NCI-H2227 treated with DMSO at 0.1 percent for 48 hours (cell line): ENCODE data around the gene BACH2.
"Not testable (repeated sequence)": the region's sequence is repeated elsewhere in the genome, so short reads cannot be mapped to it uniquely, and the experiment has no call there.

ENCODE experiments used
- DNase-seq: peaks from one replicate; lab custom pipeline; 2025; lab: John Stamatoyannopoulos, UW

BACH2 gene

DNA sequence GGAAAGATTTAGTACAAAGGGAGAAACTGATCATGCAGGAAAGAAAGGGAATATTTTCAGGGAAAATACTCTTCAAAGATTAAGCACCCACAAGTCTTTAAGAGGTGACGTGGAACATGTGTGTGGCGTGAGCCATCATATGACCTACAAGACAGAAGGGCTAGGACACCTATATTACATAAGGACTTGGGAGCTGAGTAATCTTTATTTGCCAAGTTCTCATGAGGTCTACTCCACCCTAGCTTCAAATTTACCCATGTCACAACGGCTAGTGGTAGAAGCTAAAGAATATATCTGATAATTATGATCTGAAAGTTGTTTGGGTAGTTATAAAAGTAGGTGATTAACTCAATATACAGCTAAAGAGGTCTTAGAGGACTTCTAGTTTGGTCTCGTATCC is 234.6 kb downstream of the BACH2 start:
- DNase-seq: no peak

DNA sequence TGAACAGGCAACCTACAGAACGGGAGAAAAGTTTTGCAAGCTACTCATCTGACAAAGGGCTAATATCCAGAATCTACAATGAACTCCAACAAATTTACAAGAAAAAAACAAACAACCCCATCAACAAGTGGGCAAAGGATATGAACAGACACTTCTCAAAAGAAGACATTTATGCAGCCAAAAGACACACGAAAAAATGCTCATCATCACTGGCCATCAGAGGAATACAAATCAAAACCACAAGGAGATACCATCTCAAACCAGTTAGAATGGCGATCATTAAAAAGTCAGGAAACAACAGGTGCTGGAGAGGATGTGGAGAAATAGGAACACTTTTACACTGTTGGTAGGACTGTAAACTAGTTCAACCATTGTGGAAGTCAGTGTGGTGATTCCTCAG is 237.5 kb downstream of the BACH2 start:
- not testable (repeated sequence) for DNase-seq

DNA sequence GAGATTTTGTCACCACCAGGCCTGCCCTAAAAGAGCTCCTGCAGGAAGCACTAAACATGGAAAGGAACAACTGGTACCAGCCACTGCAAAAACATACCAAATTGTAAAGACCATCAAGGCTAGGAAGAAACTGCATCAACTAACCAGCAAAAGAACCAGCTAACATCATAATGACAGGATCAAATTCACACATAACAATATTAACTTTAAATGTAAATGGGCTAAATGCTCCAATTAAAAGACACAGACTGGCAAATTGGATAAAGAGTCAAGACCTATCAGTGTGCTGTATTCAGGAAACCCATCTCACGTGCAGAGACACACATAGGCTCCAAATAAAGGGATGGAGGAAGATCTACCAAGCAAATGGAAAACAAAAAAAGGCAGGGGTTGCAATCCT is 240.7 kb downstream of the BACH2 start:
- DNase-seq: not testable (repeated sequence)

DNA sequence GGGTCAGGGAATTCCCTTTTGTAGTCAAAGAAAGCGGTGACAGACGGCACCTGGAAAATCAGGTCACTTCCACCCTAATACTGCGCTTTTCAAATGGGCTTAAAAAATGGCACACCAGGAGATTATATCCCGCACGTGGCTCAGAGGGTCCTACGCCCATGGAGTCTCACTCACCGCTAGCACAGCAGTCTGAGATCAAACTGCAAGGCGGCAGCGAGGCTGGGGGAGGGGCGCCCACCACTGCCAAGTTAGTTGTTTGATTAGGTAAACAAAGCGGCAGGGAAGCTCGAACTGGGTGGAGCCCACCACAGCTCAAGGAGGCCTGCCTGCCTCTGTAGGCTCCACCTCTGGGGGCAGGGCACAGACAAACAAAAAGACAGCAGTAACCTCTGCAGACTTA is 242.4 kb downstream of the BACH2 start:
- DNase-seq: not testable (repeated sequence)

DNA sequence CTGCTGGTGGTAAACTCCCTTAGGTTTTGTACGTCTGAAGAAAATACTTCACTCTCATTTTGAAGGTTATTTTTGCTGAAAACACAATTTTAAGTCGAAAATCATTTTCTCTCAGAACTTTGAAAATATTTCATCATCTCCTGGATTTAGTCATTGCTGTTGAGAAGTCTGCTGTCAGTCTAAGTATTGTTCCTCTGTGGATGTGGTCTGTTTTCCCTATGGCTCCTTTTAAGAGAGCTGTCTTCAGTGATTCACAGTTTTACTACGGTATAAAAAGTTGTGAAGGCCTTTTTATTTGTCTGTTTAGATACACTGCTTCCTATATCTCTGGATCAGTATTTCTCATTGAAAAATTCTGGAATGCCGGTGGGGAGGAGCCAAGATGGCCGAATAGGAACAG is 243.0 kb downstream of the BACH2 start:
- no peak for DNase-seq

DNA sequence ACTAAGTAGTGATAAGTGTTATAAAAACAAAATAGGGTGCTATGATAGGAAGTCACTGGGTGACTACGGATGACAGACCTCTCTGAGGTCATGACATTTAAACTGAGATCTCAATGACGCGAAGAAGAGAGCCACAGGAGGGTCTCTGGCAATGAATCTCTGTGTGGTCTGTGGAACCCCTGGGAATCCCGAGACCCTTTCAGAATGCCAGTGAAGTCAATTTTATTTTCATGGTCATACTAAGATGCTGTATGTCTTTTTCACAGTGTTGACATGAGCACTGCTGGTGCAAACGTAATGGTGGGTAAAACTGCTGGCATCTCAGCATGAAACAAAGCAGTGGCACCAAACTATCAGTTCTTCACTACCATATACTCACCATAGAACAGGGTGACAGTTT is 247.3 kb downstream of the BACH2 start:
- no peak for DNase-seq

DNA sequence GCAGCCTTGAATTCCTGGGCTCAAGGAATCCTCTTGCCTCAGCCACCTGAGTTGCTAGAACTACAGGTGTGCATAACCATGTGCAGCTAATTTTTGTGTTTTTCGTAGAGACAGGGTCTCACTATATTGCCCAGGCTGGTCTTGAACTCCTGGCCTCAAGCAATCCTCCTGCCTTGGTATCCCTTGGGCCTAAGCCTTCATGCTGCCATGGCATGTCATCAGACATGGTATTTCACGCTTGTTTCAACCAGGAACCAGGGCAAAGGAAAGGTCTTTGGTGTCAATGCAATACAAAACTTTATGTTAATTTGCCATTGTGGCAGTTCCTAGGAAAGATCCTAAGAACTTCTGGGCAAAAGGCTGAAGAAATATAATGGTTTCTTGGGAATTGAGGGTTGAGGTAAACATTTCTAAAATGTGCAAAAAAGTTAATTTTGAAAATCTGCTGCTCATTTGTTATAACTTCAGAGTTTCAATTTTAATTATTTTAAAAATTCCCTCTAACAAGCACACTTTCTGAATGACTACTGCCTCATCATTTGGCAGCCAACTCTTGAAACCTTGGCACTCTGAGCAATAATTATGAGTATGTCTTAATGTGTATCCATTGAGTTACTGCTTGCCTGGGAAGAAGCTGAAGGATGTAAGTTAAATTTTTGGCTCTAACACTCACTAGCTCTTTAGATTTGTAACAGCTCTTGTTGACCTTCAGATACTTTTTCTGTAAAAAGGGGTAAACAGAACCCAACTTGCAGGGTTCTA is 248.3 kb downstream of the BACH2 start:
- DNase-seq: no peak

DNA sequence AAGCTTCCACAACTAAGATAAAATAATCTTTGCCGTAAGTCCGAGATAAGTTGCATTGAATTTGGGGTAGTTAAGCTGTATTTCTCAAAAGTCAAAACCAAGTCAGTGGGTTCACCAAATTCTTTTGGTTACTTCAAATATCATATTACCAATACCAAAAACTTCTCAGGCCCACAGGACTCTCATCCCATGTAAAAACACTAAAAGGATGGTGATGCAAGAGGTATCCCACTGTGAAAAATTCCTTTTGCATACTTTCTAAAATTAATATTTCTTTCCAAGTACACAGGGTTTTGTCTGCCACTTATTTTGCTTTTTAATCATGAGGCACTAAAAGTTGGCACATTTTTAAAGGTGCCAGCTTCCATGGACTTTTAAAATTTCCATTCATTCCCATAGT is 251.1 kb downstream of the BACH2 start:
- DNase-seq: no peak

DNA sequence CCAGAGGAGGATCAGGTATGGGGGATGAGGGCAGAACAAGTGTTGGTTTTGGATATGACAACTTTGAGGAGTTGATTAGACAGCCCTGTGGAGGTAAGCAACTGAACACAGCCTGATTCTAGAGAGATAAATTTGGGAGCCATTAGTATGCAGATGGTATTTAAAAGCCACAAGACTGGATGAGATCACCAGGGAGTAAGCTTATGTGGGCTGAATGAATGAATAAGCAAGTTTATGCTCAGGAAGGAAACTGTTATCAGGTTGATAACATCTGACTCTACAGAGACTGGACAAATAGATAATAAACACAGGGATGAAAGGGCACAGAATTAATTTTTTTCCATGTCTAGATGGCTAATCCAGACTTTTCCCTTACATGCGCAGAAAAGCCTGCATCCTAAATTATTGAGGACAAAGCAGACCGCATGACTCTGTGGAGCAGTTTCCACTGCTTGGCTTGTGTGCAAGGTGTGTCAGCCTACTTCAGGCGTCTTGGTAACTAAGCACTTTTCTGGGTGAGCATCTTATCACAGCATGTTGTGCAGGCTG is 251.7 kb downstream of the BACH2 start:
- no peak for DNase-seq

DNA sequence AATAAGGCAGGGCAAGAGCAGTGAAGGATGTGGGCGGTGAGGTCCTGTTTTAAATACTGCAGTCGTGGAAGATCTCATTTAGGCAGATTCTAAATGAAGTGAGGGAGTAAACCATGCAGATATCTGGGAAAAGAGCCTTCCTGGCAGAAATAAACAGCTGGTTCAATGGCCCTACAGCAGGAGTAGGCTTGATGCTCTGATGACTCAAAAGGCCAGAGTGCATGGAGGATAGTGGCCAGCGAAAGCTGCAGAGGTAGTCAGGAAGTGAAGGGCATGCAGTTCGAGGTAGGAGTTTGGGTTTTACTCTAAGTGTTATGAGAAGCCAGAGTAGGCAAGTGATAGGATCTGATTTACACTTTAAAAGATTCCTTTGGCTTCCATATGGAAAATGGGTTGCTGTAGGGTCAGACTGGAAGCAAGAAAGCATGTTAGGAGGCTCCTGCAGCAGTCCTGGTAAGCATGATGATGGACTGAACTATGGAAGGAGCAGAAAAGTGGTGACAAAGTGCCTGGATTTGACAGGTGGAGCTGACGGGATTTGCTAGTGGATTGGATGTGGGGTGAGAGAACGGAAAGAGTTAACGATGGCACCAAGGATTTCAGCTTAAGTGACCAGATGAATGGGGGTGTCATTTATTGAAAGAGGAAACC is 252.3 kb downstream of the BACH2 start:
- no peak for DNase-seq

DNA sequence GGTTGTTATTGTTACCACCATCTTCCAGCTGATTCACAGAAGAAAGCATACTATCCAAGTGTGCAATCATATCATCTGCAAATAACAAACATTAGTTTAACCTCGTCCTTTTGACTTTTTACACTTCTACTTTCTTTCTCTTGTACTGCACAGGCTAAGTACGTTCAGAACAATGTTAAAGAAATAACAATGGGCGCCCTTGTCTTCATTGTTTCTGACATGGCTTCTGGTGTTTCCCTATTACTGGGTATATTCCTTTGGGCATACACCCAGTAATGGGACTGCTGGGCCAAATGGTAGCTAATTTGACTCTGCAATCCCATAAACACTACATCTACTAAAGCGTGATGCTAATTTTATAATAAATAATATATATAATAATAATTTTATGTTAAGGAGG is 255.7 kb downstream of the BACH2 start:
- DNase-seq: no peak

DNA sequence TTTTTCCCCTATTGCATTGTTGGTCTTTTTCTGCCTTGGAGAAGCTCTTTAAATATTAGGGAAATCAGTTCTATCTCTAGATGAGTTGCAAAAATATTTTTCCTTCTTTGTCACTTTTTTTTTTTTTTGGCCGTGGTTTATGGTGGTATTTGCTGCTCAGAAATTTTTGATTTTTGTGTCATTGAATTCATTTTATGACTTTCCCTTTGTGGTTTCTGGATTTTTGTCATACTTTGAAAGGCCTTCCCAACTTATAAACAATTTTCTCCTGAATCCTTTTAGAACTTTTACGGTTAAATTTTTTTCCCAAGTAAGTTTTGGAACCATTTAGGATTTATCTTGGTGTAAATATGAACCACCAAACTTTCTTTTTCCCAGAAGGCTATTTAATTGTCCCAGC is 256.7 kb downstream of the BACH2 start:
- DNase-seq: no peak

DNA sequence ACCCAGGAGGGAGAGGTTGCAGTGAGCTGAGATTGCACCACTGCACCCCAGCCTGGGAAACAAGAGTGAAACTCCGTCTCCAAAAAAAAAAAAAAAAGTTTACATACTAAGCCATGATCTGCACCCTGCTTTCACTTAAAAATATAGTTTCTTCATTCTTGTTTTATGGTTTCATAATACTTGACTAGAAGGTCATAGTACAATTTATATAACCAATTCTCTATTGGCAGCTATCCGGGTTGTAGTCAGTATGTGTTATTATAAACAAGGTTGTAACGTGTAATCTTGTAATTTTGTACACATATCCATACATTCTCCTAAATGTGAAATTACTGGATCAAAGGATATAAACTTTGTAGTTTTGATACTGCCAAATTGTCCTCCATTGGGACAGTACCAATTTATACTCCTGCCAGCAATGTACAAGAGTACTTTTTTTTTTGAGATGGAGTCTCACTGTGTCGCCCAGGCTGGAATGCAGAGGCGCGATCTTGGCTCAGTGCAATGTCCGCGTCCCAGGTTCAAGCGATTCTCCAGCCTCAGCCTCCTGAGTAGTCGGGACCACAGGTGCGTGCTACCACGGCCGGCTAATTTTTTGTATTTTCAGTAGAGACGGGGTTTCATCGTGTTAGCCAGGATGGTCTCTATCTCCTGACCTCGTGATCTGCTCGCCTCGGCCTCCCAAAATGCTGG is 257.5 kb downstream of the BACH2 start:
- DNase-seq: no peak

DNA sequence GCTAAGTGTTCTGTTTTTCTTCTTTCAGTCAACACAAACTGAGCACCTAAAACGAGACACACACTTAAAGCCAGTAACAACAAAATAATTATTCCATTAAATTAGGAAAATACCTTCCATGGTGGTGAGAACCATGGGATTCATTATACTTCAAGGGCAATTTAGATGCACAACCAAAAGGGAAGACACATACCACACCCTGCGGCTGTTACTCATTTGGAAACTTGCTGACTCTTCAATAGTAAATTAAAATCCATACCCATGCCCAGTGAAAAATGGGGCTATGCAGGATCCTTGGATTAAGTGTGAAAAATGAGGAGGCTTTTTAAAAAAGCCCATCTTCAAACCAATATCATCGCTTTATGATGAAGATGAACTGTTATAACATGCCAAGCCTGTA is 259.7 kb downstream of the BACH2 start:
- DNase-seq: no peak

DNA sequence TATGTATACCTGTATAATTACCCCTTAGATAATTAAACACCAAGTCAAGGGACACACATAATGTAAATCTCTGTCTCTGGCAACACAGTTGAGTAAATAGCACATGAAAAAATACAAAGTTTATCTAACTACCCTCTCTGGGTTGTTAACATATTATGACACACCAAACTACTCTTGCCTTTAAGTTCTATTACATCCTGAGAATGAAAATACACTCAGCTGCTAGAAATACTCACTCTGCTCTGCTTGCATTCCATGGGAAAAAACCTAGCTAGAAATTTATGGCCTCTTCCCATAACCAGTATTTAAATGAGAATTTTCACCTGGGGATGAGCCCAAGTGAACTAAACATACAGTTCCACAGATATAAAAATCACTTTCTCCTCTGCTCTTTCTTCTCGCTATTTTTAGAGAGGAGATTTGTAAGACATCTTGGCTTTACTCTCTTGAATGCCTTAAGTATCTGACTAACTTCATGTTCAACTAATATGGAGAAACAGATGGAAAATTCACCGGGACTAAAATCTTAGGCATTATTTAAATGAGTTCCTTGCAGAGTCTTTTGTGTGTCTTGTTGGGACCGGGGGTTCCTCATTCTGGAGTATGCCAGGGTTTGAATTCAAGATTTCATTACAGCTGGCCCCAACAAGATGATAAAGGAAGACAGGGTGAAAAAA is 261.5 kb downstream of the BACH2 start:
- DNase-seq: no peak

DNA sequence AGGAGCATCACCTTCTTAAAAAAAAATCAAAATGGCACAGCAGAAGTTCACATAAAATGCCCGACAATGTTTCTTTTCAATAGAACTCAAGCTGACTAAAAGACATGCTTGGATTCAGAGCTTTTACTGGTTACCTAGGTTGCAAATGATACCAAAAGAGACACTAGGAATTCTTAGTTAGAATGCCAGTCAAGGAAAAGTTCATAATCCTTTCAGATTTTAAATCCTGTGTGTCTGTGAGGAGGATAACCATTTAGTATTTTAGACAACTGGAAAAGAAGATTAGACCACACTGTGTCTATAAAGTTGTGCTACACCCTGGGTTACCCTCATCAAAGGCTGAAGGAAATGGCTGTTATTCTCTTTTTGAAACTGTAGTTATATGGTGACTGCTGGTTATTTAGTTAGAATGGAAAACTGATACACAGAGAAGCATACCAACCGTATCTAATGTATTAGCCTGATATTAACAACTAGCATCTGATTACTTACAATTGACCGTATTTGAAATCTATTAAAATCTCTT is 262.8 kb downstream of the BACH2 start:
- no peak for DNase-seq

DNA sequence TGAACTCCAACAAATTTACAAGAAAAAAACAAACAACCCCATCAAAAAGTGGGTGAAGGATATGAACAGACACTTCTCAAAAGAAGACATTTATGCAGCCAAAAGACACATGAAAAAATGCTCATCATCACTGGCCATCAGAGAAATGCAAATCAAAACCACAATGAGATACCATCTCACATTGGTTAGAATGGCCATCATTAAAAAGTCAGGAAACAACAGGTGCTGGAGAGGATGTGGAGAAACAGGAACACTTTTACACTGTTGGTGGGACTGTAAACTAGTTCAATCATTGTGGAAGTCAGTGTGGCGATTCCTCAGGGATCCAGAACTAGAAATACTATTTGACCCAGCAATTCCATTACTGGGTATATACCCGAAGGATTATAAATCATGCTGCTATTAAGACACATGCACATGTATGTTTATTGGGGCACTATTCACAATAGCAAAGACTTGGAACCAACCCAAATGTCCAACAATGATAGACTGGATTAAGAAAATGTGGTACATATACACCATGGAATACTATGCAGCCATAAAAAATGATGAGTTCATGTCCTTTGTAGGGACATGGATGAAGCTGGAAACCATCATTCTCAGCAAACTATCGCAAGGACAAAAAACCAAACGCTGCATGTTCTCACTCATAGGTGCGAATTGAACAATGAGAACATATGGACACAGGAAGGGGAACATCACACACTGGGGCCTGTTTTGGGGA is 264.0 kb downstream of the BACH2 start:
- not testable (repeated sequence) for DNase-seq

DNA sequence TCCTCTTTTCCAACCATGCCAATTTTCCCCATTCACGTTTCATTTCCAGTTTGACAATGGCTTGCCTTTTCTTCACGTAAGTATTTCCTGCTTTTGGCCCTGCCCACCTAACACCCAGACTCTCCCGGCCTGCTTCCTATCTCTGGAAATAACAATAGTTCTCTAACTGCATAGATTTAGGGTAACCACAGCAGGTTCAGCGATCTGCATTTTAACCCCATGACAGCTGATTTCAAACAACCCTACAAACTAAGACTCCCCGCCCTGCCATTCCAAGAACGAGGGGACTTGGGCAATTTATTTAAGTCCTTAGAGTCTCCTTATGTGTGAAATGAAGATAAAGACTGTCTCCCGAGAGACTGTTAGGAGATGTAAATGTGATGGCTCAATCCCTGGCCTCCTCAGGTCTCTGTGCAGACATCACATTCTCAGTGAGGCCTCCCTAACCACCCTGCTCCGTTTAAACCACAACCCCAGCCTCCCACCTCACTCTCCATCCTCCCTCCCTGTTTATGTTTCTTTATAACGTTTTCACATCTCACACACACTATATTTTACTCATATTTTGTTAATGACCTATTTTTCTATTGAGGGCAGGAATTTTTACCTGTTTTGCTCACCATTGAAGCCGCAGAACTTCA is 267.5 kb downstream of the BACH2 start:
- DNase-seq: no peak

DNA sequence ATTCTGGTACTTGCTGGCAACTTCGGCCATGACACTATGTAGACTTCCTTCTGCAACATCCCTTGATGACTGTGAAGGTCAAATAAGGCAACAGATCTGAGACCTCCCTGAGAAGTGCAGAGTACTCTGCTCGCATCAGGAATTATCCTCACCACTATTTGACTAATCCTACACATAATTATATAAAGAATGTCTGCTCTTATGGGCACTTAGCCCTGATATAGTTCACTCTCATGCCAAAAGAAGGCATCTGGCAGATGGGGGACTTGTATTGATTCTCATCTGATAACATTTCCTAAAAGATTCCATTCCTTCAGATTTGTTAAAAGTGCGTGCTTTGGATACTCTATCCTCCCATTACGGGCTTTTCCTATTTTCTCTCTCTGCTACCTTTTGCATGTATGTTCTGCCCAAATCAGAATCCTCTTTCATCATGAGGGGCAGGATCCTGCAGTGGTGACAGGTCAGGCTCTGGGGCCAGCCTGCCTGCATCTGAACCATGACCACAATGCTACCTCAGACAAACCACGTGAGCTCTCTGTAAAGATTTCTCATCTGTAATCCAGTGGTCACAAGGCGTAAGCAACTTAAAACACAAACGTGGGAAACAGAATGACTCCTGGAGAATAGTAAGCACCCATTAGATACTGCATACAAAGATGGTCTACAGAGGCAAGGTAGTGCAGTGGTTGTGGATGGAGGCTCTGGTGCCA is 268.4 kb downstream of the BACH2 start:
- DNase-seq: no peak

DNA sequence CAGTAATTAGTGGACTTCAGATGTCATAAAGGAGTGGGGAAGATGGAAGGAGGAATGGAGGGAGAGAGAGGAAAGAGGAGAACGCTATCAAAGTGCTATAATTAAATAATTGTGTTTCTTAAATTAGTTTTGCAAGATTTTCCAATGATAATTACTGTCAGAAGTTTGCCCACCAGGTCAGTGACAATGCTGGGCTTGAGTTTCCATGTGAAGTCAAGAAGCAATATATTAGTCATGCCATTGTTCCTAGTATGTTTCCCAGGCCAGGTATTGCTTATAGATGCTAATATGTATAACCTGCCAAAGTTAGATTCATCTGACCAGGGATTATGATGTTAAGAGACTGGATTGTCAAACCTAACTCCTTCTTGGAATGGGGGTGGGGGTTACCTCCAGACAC is 270.4 kb downstream of the BACH2 start:
- DNase-seq: no peak
